ENCODE results near the gene PIGM.
A peak's percentile ranks its signal among the peaks of the same experiment; 100 is the strongest.
"Not testable (repeated sequence)": the region's sequence is repeated elsewhere in the genome, so short reads cannot be mapped to it uniquely, and the experiment has no call there.

PIGM gene

DNA sequence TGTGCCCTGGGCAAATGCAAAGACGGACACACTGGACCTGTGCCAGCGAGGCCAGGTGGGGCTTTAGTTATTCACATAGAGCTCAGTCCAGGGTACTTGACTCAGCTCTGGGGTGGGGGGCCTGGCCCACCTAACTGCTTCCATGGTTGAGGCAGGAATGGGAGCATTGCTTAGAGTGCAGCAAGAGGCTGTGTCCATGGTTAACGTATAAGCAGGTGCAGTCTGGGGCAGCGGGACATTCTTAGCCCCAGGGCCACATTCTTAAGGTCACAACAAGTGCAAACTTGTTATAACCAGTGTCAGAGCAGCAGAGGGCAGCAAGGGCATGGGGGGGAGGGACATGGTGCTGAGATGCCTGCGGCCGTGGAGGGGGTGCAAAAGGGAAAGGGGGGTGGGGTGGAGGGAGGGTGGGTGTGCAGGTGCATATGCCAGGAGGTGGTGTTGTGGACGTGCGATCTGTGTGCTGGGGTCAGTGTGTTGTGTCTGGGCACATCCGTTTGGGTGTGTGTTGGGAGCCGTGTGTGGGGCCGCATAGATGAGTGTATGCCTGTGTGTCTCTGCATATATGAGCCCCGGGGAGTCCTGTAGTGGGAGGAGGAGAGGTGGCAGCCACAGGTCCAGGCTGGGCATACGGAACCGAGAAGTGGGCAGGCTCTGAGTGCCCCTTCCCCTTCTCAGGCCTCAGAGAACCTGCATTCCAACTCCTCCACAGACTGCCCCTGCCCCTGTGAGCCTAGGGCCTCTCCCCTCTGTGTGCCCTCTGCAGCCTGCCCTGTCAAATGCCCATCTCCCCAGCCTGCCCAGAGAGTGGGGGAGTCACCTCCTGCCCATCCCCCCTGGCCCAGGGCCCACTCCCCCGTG, 29.8 kb upstream of the PIGM start:
- no peak for DNase-seq (ENCODE audit: low read depth)

DNA sequence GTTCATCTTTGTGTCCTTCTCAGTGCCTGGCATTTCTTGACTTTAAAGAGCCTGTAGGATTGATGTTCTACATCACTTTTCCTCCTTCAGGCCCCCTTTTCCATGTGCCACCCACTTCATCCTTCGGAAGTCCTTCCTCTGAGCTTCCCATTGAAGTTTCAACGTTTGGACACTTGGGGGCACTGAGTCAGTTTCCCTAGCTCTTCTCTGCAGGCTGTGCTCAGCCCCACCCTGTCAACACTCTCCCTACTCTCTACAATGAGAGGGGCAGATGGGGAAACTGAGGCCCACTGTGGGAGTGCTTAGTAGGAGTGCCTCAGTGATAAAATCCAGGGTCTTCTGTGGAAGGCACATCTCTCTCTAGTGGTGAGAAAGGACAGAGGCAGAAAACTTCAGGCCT, 26.3 kb upstream of the PIGM start:
- DNase-seq (ENCODE audit: low read depth), result no peak

DNA sequence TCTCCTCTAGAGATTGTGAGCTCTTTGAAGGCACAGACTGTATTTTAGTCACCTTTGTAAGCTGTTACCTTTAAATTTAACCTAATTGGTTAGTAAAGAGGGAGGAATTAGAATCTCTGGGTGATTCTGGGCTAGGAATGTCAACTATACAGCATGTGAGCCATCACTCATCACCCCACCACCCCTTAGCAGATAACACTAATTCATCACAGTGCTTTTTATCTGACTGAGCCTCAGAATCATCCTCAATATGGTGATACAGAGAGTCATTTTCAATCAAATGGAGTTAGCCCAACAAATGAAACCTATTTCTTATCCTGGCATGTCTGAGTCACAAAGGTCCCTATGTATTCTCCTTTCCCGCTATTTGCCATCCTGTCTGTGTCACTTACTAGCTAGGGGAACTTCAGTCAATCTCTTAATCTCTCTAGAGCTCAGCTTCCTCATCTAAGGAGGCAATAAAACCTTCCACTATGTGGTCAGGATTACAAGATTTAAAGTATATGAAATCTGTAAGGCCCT, 24.9 kb upstream of the PIGM start:
- DNase-seq (ENCODE audit: low read depth), result no peak

DNA sequence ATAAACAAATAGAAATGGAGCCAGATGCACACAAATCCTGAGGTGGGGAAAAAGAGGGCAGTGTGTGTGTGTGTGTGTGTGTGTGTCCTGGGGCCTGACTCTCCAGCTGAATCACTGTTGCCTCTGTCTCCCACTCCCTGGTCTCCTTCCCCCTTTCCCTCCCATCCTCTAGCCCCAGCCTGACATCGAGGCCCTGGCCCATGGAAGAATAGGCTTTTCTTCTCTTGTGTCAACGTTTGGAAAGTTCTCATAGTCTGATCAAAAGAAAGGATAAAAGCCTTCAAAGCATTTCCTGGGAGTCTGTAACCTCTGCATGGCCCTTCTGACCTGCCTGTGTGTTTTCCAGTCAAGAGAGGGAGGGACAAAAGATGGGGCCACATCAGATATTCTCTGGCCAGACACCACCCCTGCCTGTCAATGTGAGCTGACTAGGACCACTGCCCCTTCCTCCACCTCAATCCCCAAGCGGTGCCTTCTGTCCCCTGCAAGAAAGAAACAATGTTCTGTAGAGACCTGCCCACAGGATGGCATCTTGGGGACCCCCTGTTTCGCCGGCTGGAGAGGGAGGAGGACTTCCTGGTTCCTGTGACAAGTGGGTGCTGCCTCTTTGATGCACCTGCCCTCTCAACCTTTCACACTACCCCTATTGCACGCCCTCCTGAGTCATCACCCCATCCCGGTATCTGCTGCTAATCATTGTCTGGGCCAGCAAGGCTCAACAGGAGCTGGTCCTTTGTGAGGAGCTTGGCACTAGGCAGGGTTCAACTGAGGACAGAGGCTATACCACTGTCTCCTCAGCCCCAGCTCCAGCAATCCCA, 22.0 kb upstream of the PIGM start:
- no peak for DNase-seq (ENCODE audit: low read depth)

DNA sequence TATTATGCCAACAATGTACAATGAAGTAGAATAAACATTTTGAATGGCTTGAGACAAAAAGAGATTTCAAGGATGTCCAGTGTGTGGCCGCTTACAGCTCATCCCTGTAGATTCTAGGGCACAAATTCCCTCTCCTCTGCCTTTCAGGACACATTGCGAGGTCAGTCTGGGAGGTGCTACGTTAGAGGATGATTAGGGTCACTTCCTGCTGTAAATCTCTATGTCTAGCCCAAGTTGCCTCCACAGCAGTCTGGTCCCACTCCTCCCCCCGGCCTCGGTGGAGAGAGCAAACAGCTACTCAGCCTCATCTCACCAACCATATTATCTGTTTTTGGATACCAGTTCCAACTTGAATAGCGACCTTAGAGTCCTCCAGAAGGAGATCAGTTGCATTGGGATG, 21.1 kb upstream of the PIGM start:
- no peak for DNase-seq (ENCODE audit: low read depth)

- no peak for DNase-seq (ENCODE audit: low read depth)
Measured at GRCh38 chr1:160050619-160051018, 18.8 kb upstream of the PIGM start.

DNA sequence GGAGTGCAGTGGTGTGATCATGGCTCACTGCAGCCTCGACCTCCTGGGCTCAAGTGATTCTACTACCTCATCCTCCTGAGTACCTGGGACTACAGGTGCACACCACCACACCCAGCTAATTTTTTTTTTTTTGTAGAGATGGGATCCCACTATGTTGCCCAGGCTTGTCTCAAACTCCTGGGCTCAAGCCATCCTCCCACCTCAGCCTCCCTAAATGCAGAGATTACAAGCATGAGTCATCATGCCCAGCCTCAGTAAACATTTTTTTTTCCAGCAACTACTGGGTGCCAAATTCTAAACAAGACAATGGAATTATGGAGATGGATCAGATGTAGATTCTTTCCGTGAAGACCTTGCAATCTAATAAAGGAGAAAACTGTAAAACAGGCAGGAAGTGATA, 18.4 kb upstream of the PIGM start:
- DNase-seq (ENCODE audit: low read depth), result not testable (repeated sequence)

- DNase-seq (ENCODE audit: low read depth), result no peak
Measured at GRCh38 chr1:160049101-160049500, 17.3 kb upstream of the PIGM start.

DNA sequence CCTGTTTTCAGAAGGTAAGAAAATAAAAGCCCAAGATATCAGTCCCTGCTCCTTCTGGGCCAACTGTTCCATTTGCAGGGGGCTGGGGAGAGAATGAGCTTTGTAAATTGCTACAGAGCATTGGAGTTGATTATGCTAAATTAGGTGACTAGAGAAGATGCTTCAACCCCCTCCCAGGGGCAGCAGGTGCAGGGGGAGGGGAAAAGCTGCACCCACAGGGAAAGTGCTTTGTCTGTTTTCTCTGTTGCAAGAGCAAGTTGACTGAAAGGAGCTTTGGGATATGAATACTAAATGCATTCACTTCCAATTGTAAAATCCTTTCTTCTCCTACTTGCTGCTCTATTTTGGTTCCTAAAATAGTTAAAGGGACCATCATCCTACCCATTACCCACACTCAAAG, 16.5 kb upstream of the PIGM start:
- DNase-seq (ENCODE audit: low read depth), result no peak

GRCh38 chr1:160047111-160047991, 15.6 kb upstream of the PIGM start:
- DNase-seq (ENCODE audit: low read depth), result no peak

GRCh38 chr1:160046494-160047110, 14.8 kb upstream of the PIGM start:
- DNase-seq (ENCODE audit: low read depth), result peak; percentile 54

DNA sequence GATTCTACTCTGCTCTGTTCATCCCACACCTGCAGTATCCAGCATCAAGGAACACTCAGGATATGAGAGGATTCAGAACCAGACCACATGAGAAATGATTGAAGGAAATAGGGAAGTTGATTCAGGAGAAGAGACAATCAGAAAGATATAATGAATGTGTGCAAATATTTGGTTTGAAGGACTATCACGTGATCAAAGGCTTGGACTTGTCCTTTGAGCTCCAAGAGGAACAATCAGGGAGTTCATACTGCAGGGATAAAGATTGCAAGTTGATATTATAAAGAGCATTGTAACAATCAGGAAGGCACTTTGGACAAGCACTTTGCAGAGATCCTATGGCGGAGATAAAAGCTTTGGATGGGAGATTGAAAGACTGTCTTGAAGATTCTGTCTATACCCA, 13.9 kb upstream of the PIGM start:
- DNase-seq (ENCODE audit: low read depth), result no peak

GRCh38 chr1:160043543-160043942, 11.8 kb upstream of the PIGM start:
- DNase-seq (ENCODE audit: low read depth), result no peak

- DNase-seq (ENCODE audit: low read depth), result no peak
Measured at GRCh38 chr1:160040476-160040875, 8.7 kb upstream of the PIGM start.

DNA sequence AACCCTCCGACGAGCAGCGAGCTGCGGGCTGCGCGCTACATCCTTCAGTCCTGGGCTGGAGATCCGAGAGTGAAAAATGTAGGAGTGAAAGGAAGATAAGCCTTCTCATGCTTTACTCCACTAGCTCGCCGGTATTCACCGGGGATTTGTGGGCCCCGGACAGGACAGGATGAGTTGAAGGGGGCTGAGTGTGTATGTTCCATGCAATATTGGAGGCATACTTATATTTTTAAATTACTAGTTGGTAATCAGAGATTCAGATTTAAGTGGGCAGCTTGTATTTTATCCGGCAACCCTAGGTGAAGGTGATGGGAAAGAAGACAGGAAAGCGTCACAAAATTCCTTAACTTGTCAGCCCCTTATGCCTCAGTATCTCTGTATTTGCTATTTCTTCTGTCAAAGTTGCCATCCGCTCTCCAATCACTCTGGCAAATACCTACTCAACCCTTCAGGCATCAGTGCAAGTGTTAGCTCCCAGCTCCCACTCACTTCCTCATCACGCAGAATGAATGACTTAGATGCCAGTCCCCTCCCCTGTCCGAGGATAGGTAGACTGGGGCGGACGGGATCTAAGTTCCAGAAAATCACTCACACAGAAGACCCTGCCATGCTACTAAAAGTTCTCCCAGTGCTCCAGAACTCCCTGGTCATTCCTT, 503 bp upstream of the PIGM start:
- no peak for DNase-seq (ENCODE audit: low read depth)

GRCh38 chr1:160030657-160031364, 979 bp downstream of the PIGM start:
- DNase-seq (ENCODE audit: low read depth), result no peak

DNA sequence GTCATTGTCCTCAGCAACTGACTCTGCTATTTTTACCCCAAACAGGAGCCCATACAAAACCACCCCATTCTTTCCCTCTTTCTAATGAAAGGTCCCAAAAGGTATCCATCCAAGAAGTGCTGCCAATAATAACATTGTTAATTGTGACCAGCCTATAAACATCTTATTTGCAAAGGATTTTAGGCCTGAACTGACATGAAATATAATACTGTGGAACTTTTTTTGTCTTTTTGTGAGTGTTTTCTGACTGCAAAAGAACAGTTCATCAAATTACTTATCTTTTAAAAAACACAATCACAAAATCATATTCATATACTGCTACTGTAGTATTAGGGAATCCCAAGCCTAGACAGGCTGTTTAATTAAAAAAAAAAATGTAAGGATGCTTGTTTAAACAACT, 3.4 kb downstream of the PIGM start:
- DNase-seq (ENCODE audit: low read depth), result no peak

DNA sequence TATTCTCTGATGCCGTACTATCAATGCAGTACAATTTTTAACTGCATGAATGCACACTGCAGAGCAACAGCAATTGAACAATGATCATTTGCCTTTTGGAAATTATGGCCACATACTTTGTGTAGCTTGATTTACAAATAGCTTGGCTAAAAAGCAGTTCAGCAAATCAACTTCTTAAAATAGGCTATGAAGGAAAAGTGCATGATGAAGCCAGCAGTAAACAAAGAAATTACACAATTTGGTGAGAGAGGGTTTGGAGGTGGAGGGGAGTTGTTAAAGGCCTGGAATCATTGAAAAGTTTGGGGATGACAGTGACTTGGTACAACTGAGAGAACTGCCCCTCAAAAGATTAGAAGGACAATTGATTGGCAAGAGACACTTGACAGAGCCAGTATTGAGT, 6.5 kb downstream of the PIGM start:
- peak; percentile 18 for DNase-seq (ENCODE audit: low read depth)

- no peak for DNase-seq (ENCODE audit: low read depth)
Measured at GRCh38 chr1:160024195-160024905, 7.4 kb downstream of the PIGM start.
